ENCODE data around the gene SF3A1. TPM values are rescaled to one million over a fixed set of nuclear protein-coding genes. Genes with fewer than 3 reads are reported as not detected.

Gene SF3A1
- total RNA-seq, 1 experiment from 2014 or later, result 167 TPM

DNA sequence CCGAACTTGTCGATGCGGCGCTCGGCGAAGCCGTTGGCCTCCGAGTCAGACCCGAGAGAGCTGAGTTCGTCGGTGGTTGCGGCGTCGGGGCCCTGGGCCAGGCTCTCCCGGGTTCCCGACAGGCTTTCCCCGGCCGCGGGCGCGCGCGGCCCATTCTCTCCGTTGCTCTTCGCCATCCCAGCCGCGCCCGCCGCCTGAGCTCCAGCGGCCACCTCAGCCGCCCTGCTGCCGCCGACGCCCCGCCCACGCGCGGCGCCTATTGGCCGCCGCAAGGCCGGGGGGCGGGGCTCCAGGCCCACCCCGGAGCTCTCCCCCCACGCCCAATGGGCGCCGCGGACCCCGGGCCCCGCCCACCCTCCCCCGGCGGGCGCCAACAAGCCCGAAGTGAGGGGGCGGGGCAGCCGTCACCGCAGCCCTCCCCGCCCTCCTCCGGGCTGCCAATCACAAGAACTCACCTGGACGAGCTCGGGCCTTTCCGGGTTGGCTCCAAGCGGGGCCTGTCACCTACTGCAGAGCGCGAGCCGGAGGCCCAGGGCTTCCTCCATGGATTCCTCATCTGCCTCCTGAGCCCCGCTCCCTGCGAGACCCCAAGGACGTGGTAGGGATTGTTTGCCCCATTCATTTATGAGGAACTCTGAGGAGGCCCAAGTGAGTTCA, 29.9 kb downstream of the SF3A1 start, which contains the start of gene TBC1D10A:
TSS of gene TBC1D10A (minus strand) at position 236 of the 657 bp plus-strand sequence. CDS start at position 176, 60 bp downstream.
- CTCF ChIA-PET, result interaction anchor here (0.6 to 4.0 kb wide), 6 partner anchors 9 to 63 kb away, joined by 3 to 43 read pairs (median 6); partner anchors contain the start of gene CASTOR1
- TF ChIP-seq, protein P1, sequence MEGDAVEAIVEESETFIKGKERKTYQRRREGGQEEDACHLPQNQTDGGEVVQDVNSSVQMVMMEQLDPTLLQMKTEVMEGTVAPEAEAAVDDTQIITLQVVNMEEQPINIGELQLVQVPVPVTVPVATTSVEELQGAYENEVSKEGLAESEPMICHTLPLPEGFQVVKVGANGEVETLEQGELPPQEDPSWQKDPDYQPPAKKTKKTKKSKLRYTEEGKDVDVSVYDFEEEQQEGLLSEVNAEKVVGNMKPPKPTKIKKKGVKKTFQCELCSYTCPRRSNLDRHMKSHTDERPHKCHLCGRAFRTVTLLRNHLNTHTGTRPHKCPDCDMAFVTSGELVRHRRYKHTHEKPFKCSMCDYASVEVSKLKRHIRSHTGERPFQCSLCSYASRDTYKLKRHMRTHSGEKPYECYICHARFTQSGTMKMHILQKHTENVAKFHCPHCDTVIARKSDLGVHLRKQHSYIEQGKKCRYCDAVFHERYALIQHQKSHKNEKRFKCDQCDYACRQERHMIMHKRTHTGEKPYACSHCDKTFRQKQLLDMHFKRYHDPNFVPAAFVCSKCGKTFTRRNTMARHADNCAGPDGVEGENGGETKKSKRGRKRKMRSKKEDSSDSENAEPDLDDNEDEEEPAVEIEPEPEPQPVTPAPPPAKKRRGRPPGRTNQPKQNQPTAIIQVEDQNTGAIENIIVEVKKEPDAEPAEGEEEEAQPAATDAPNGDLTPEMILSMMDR (IDR thresholded peaks at IDR 0.05; ENCODE audit: unreplicated experiment), result no peak
- BruUV-seq (replicated peaks), result no TSS peak
- Mint-ChIP-seq H3K4me1 (ENCODE audit: insufficient read depth, unreplicated experiment) (peaks cover 23% of the 10 kb centered on the region), H3K9me3 (ENCODE audit: unreplicated experiment) (no peaks in the 10 kb centered on the region), H3K36me3 (ENCODE audit: insufficient read depth, unreplicated experiment) (peaks cover 16% of the 10 kb centered on the region), H3K4me3 (ENCODE audit: unreplicated experiment) (peak within 1 kb of the TSS; percentile 71), H3K27me3 (ENCODE audit: insufficient read depth, unreplicated experiment) (no peaks in the 10 kb centered on the region), H3K27ac (ENCODE audit: low read depth, unreplicated experiment) (peak within 1 kb of the TSS; percentile 86)
- intact Hi-C loops (cut with micrococcal nuclease), result loop anchor here (1.0 to 2.0 kb wide), 2 partner anchors 39 to 64 kb away; no protein-coding TSS in a partner anchor
- peak; percentile 92 for DNase-seq (ENCODE audit: unreplicated experiment)
- POLR2A ChIA-PET, result interaction anchor here (0.6 to 7.5 kb wide), 24 partner anchors 10 to 645 kb away, joined by 3 to 109 read pairs (median 5); partner anchors contain the start of genes CASTOR1, CCDC157 and SF3A1

DNA sequence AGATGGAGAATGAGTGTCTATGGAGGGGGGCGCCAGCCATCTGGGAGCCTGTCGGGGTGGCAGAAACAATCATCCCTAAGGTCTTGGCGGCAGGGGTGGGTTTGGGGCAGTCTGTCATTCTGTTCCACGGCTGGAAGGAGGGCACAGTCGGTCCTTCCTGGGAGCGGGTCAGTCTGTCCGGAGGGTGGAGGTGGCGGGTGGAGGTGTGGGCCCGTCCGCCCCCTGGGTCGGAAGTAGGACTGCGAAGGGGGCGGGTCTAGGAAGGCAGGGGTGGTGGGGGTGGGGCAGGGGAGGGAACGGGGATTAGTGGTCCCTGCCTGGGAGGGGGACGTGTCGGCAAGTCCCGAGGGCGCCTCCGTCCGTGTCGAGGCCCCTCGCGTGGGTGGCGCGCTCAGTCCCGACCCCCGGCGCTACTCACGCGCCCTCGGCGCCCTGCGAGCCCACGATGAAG, 30.4 kb downstream of the SF3A1 start:
- no TSS peak for BruUV-seq (replicated peaks)
- no peaks in the 10 kb centered on the region for H3K27me3 Mint-ChIP-seq (ENCODE audit: insufficient read depth, unreplicated experiment)
- H3K36me3 Mint-ChIP-seq (ENCODE audit: insufficient read depth, unreplicated experiment), result peaks cover 11% of the 10 kb centered on the region
- peaks cover 23% of the 10 kb centered on the region for H3K4me1 Mint-ChIP-seq (ENCODE audit: insufficient read depth, unreplicated experiment)
- TF ChIP-seq, protein P1 (IDR thresholded peaks at IDR 0.05; ENCODE audit: unreplicated experiment), result no peak
- ChIA-PET POLR2A (interaction anchor here (0.6 to 7.5 kb wide), 18 partner anchors 13 to 687 kb away, joined by 3 to 109 read pairs (median 5); partner anchors contain the start of genes CASTOR1, CCDC157 and SF3A1), CTCF (interaction anchor here (0.6 to 4.0 kb wide), 5 partner anchors 8 to 64 kb away, joined by 3 to 43 read pairs (median 7); partner anchors contain the start of gene CASTOR1)
- intact Hi-C loops (cut with micrococcal nuclease), result loop anchor here (2.0 kb wide), 1 partner anchor 63 kb away; no protein-coding TSS in a partner anchor
- H3K27ac Mint-ChIP-seq (ENCODE audit: low read depth, unreplicated experiment), result no peak overlapping the region
- no peak for DNase-seq (ENCODE audit: unreplicated experiment)
- H3K9me3 Mint-ChIP-seq (ENCODE audit: unreplicated experiment), result no peaks in the 10 kb centered on the region
- peak overlapping the region; percentile 71 for H3K4me3 Mint-ChIP-seq (ENCODE audit: unreplicated experiment)

DNA sequence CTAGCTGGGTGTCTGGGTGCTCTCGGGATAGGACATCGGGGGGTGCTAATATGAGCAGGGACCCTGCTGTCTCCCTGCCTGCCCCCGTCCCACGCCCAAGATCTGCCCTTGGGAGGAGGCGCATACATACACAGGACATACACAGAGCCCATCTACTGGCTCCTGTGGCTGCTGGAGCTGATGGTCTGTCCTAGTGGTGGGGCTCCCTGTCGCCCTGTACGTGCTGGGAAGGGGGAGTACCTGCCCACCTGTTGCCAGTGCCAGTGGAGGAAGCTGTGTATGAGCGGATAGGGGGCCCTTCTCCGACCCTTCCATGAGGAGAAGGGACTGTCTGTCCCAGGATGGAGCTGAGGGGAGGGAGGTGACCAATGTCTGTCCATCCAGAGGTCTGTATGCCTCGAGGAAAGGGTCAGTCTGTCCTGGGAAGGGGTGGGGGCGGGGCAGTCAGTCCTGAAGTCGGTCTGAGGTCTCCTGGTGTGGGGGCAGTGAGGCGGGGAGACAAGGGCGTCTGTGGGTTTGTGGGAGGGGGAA, 30.9 kb downstream of the SF3A1 start:
- Mint-ChIP-seq H3K27me3 (ENCODE audit: insufficient read depth, unreplicated experiment) (no peaks in the 10 kb centered on the region), H3K4me3 (ENCODE audit: unreplicated experiment) (peak overlapping the region; percentile 71), H3K4me1 (ENCODE audit: insufficient read depth, unreplicated experiment) (peaks cover 23% of the 10 kb centered on the region), H3K27ac (ENCODE audit: low read depth, unreplicated experiment) (peak overlapping the region; percentile 78), H3K9me3 (ENCODE audit: unreplicated experiment) (no peaks in the 10 kb centered on the region), H3K36me3 (ENCODE audit: insufficient read depth, unreplicated experiment) (peaks cover 9% of the 10 kb centered on the region)
- ChIA-PET POLR2A (interaction anchor here (0.6 to 7.5 kb wide), 7 partner anchors 13 to 687 kb away, joined by 3 to 109 read pairs (median 4); partner anchors contain the start of genes CASTOR1, CCDC157 and SF3A1), CTCF (interaction anchor here (0.6 to 4.0 kb wide), 4 partner anchors 8 to 221 kb away, joined by 4 to 43 read pairs (median 6); partner anchors contain the start of gene CASTOR1)
- intact Hi-C loops (cut with micrococcal nuclease), result loop anchor here (2.0 kb wide), 1 partner anchor 63 kb away; no protein-coding TSS in a partner anchor
- BruUV-seq (replicated peaks), result no TSS peak
- TF ChIP-seq, protein P1 (IDR thresholded peaks at IDR 0.05; ENCODE audit: unreplicated experiment), result no peak
- no peak for DNase-seq (ENCODE audit: unreplicated experiment)

Measured in MCF 10A (cell line).